Body of pancreas (tissue), 4 donors: Measurements from ENCODE around the gene CDC42EP5.

Source experiments
- POLR2A ChIP-seq, 3 donors: fragments of 450-650 bp; IDR thresholded peaks; one replicate each; pipeline ENCODE4 v1.6.1; 2016; ENCODE audit warnings: antibody characterized with exemption in 3 of 3, mild to moderate bottlenecking in 2 of 3
- TF ChIP-seq, protein P1 (sequence below), 7 experiments: fragments of 450-650 bp in 4 of 7; fragments of 200-600 bp in 3 of 7; sonication (generic) in 3 of 7; IDR thresholded peaks; one replicate each; pipeline ENCODE4 v1.5.1; 2016 to 2019; ENCODE audit warnings: antibody characterized with exemption in 7 of 7

DNA sequence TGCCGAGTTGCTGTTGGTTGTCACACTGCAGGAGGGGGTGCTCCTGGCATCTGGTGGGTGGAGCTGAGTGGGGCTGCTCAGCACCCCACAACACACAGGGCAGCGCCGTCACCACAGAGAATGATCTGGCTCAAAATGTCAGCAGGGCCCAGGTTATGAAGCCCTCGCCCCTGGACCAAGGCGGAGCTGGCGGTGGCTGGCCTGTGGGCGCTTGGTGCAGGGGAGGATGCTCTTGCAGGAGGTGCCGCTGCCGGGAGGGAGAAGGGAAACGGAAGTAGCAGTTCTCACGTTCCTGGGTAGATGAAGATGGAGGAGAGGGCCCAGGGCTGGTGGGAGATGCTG lies 38.3 kb downstream of the CDC42EP5 start:
- TF ChIP-seq, protein P1, sequence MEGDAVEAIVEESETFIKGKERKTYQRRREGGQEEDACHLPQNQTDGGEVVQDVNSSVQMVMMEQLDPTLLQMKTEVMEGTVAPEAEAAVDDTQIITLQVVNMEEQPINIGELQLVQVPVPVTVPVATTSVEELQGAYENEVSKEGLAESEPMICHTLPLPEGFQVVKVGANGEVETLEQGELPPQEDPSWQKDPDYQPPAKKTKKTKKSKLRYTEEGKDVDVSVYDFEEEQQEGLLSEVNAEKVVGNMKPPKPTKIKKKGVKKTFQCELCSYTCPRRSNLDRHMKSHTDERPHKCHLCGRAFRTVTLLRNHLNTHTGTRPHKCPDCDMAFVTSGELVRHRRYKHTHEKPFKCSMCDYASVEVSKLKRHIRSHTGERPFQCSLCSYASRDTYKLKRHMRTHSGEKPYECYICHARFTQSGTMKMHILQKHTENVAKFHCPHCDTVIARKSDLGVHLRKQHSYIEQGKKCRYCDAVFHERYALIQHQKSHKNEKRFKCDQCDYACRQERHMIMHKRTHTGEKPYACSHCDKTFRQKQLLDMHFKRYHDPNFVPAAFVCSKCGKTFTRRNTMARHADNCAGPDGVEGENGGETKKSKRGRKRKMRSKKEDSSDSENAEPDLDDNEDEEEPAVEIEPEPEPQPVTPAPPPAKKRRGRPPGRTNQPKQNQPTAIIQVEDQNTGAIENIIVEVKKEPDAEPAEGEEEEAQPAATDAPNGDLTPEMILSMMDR (IDR thresholded peaks at IDR 0.05) = no peak
- no peak for TF ChIP-seq POLR2A (IDR thresholded peaks at IDR 0.05)
